Right lobe of liver (tissue), 5 donors: ENCODE measurements around the gene RAB6D. TPM values are rescaled to one million over a fixed set of nuclear protein-coding genes. Genes with fewer than 3 reads are reported as not detected.

Source experiments
- total RNA-seq, 6 experiments: library from RNA; depleted of rRNA in 2 of 6; stranded (reverse); fragments of >200 nt in 2 of 6; fragmentation: NEBNext Ultra II Directional in 3 of 6; extraction: Animal tissue kit (Norgen Biotek cat#: 25700) in 3 of 6; gene quantifications; one replicate each; pipeline versions ENCODE4 v1.1.0 to v1.2.4, GENCODE V29; 2016 to 2023
- donor health status: DM: no; HTN: no; CAD: no.
- donor health status: DM: no; HTN: no; CAD: no.
- donor health status: DM: no; HTN: yes; CAD: no.
- donor health status: DM: no; HTN: yes; CAD: no.

Gene RAB6D
- total RNA-seq, 6 experiments from 2014 or later: 0.07 TPM; not detected in 5

Other genes with a start within 250 kb of the RAB6D start
- gene POTEE, start 154.6 kb downstream of the RAB6D start, total RNA-seq: under 1 TPM in 3 of 6 experiments, not detected in 3; 0.04 to 0.09 (median 0.05) TPM
- gene TUBA3D, start 112.0 kb upstream of the RAB6D start, total RNA-seq: 1 to 10 TPM in 2 of 6 experiments, under 1 TPM in 2, not detected in 2; 0.30 to 3.1 (median 1.5) TPM
- gene MZT2A, start 128.2 kb upstream of the RAB6D start, total RNA-seq: 10 to 100 TPM; 36.5 to 61.9 (median 42.6) TPM
- 1 to 10 TPM in 1 of 6 experiments, under 1 TPM in 5; 0.20 to 1.2 (median 0.56) TPM for gene CCDC74A, start 163.7 kb upstream of the RAB6D start, total RNA-seq